HepG2 (cell line): ENCODE measurements around the gene CCDC117. TPM values are rescaled to one million over a fixed set of nuclear protein-coding genes. Genes with fewer than 3 reads are reported as not detected.
A peak's percentile ranks its signal among the peaks of the same experiment; 100 is the strongest.

Experiments used
- DNMT3B ChIP-seq: conservative IDR thresholded peaks from 2 replicates; pipeline ENCODE4 v1.6.1; 2016; ENCODE audit warnings: missing biosample characterization, control low read depth
- FOXA1 ChIP-seq, 2 experiments: fragments of 450-650 bp in 1 of 2; sonication (generic) in 1 of 2; formaldehyde crosslinking in 1 of 2; IDR thresholded peaks; 2 replicates each; pipeline versions ENCODE4 v1.4.0 to v1.6.1; 2016 to 2020; ENCODE audit warnings: missing genetic modification reagents in 1 of 2
- FOXK1 ChIP-seq: sonication (generic); formaldehyde crosslinking; IDR thresholded peaks from 2 replicates; pipeline ENCODE4 v1.4.0; 2020; ENCODE audit warnings: low read depth, missing genetic modification reagents, borderline replicate concordance
- GATAD1 ChIP-seq: IDR thresholded peaks from 2 replicates; pipeline ENCODE4 v1.6.1; 2016; ENCODE audit warnings: missing genetic modification reagents, missing compliant biosample characterization
- GATAD2A ChIP-seq: IDR thresholded peaks from 2 replicates; pipeline ENCODE4 v1.6.1; 2016
- IKZF5 ChIP-seq: IDR thresholded peaks from 2 replicates; pipeline ENCODE4 v1.6.1; 2018; ENCODE audit warnings: missing genetic modification reagents, mild to moderate bottlenecking, missing compliant biosample characterization
- JUN ChIP-seq: sonication (generic); formaldehyde crosslinking; IDR thresholded peaks from 2 replicates; pipeline ENCODE4 v1.4.0; 2020; ENCODE audit warnings: mild to moderate bottlenecking, missing genetic modification reagents
- KDM3A ChIP-seq: IDR thresholded peaks from 2 replicates; pipeline ENCODE4 v1.6.1; 2018; ENCODE audit warnings: low read depth, missing compliant biosample characterization
- MED1 ChIP-seq: sonication (generic); formaldehyde crosslinking; IDR thresholded peaks from 2 replicates; pipeline ENCODE4 v1.4.0; 2020; ENCODE audit warnings: missing genetic modification reagents
- MTA1 ChIP-seq: sonication (generic); formaldehyde crosslinking; IDR thresholded peaks from 2 replicates; pipeline ENCODE4 v1.4.0; 2020; ENCODE audit warnings: missing genetic modification reagents, mild to moderate bottlenecking, borderline replicate concordance
- NCOR1 ChIP-seq: fragments of 200-600 bp; sonication (generic); IDR thresholded peaks from 2 replicates; pipeline ENCODE4 v1.7.0; 2017; ENCODE audit warnings: antibody characterized with exemption, low read length, borderline replicate concordance
- NFRKB ChIP-seq: fragments of 450-650 bp; IDR thresholded peaks from 2 replicates; pipeline ENCODE4 v1.6.1; 2017
- NKX3-1 ChIP-seq: sonication (generic); formaldehyde crosslinking; IDR thresholded peaks from 2 replicates; pipeline ENCODE4 v1.5.0; 2020; ENCODE audit warnings: missing genetic modification reagents
- PRDM10 ChIP-seq: sonication (generic); formaldehyde crosslinking; IDR thresholded peaks from 2 replicates; pipeline ENCODE4 v1.4.0; 2020; ENCODE audit warnings: low read depth, missing genetic modification reagents
- RFX1 ChIP-seq: fragments of 450-650 bp; IDR thresholded peaks from 2 replicates; pipeline ENCODE4 v1.6.1; 2017
- RORA ChIP-seq: sonication (generic); formaldehyde crosslinking; IDR thresholded peaks from 2 replicates; pipeline ENCODE4 v1.5.0; 2020; ENCODE audit warnings: mild to moderate bottlenecking, missing genetic modification reagents, moderate library complexity
- SSRP1 ChIP-seq: IDR thresholded peaks from 2 replicates; pipeline ENCODE4 v1.6.1; 2016; ENCODE audit warnings: control low read depth
- TBL1XR1 ChIP-seq: fragments of 150-350 bp; IDR thresholded peaks from 2 replicates; pipeline ENCODE4 v1.6.1; 2014; ENCODE audit warnings: borderline replicate concordance, low read length; ENCODE audit not compliant: partially characterized antibody
- TCF7 ChIP-seq: sonication (generic); IDR thresholded peaks from 2 replicates; pipeline ENCODE4 v1.6.1; 2016; ENCODE audit warnings: antibody characterized with exemption, low read depth
- ZC3H13 ChIP-seq: sonication (generic); formaldehyde crosslinking; IDR thresholded peaks from 2 replicates; pipeline ENCODE4 v1.8.1; 2023; ENCODE audit warnings: mild to moderate bottlenecking, missing genetic modification reagents, moderate library complexity
- ZNF121 ChIP-seq: sonication (generic); formaldehyde crosslinking; IDR thresholded peaks from 2 replicates; pipeline ENCODE4 v1.5.0; 2020; ENCODE audit warnings: mild to moderate bottlenecking, missing genetic modification reagents
- ZNF207 ChIP-seq: fragments of 450-650 bp; IDR thresholded peaks from 2 replicates; pipeline ENCODE4 v1.6.1; 2016; ENCODE audit warnings: antibody characterized with exemption, borderline replicate concordance
- ZNF800 ChIP-seq: sonication (generic); formaldehyde crosslinking; IDR thresholded peaks from 2 replicates; pipeline ENCODE4 v1.4.0; 2020; ENCODE audit warnings: missing genetic modification reagents
- ZNF879 ChIP-seq: sonication (generic); formaldehyde crosslinking; IDR thresholded peaks from 2 replicates; pipeline ENCODE4 v1.8.1; 2023; ENCODE audit warnings: missing genetic modification reagents
- ZSCAN22 ChIP-seq: sonication (generic); formaldehyde crosslinking; IDR thresholded peaks from 2 replicates; pipeline ENCODE4 v1.4.0; 2020; ENCODE audit warnings: mild to moderate bottlenecking, missing genetic modification reagents
- polyA plus RNA-seq, 8 experiments: library from polyadenylated mRNA; depleted of rRNA in 3 of 8; stranded (reverse) in 7 of 8; unstranded in 1 of 8; fragments of >200 nt; fragmentation: Illumina TruSeq in 4 of 8; extraction: Trizol in 4 of 8; gene quantifications; 2 replicates each; pipeline versions ENCODE4 v1.2.1 to v1.2.3, GENCODE V29; 2011 to 2016; ENCODE audit warnings: low read depth in 4 of 8, missing spikeins in 1 of 8, mixed read lengths in 1 of 8; ENCODE audit not compliant: insufficient read depth in 1 of 8
- total RNA-seq, 5 experiments: library from RNA; depleted of rRNA; stranded (reverse); fragments of >200 nt; fragmentation: Illumina TruSeq; extraction: Trizol; gene quantifications; 2 replicates each; pipeline ENCODE4 v1.2.3, GENCODE V29; 2016; ENCODE audit warnings: low read depth in 1 of 5

Gene CCDC117
- total and polyA plus RNA-seq, 2 of the 13 experiments (the other 11 are each of a cell fraction or from before 2014, with no cell fraction given) = 12.6 to 34.2 TPM

GRCh38 chr22:28783786-28784671, 11.5 kb downstream of the CCDC117 start (continued):
- no peak; the same call in 1 of the 2 replicates for TF ChIP-seq ZNF800 (CRISPR knock-in tag)
- no peak for TF ChIP-seq FOXA1 (IDR thresholded peaks at IDR 0.05)
- TF ChIP-seq FOXA1 (CRISPR knock-in tag; IDR thresholded peaks at IDR 0.05) = peak; percentile 55
- peak; percentile 56 for TF ChIP-seq TCF7
- TF ChIP-seq ZC3H13 = no peak
- 0 out of 2 replicates have a peak, but pooled peaks have one; percentile 23 for TF ChIP-seq PRDM10 (CRISPR knock-in tag)
- TF ChIP-seq KDM3A = no peak
- TF ChIP-seq GATAD1 (CRISPR knock-in tag) = peak; percentile 8; the same call in 1 of the 2 replicates
- TF ChIP-seq NFRKB = no peak
- no peak for TF ChIP-seq RFX1
- no peak for TF ChIP-seq ZSCAN22 (CRISPR knock-in tag)
- no peak for TF ChIP-seq JUN (CRISPR knock-in tag)
- peak; percentile 70; the same call in 1 of the 2 replicates for TF ChIP-seq FOXK1 (CRISPR knock-in tag)
- TF ChIP-seq SSRP1 (CRISPR knock-in tag) = no peak; the same call in 1 of the 2 replicates
- peak; percentile 83 for TF ChIP-seq GATAD2A (CRISPR knock-in tag)
- TF ChIP-seq ZNF121 (CRISPR knock-in tag) = 0 out of 2 replicates have a peak, but pooled peaks have one; percentile 30
- peak; percentile 70 for TF ChIP-seq IKZF5 (CRISPR knock-in tag)
- no peak for TF ChIP-seq ZNF207
- TF ChIP-seq ZNF879 (CRISPR knock-in tag) = no peak
- TF ChIP-seq MED1 = peak; percentile 81
- TF ChIP-seq NKX3-1 (CRISPR knock-in tag) = 0 out of 2 replicates have a peak, but pooled peaks have one; percentile 35
- peak; percentile 76; the same call in 1 of the 2 replicates for TF ChIP-seq NCOR1
- TF ChIP-seq DNMT3B (CRISPR knock-in tag) = 0 out of 2 replicates have a peak, but pooled peaks have one; percentile 47
- 0 out of 2 replicates have a peak, but pooled peaks have one; percentile 46 for TF ChIP-seq RORA
- no peak for TF ChIP-seq MTA1 (CRISPR knock-in tag)
- no peak for TF ChIP-seq TBL1XR1
